Measurements from ENCODE around the gene UTP4.
A peak's percentile ranks its signal among the peaks of the same experiment; 100 is the strongest.

The UTP4 gene

GRCh38 chr16:69132424-69133252 lies at the start of gene UTP4, which contains the start of gene CHTF8:
Gene UTP4 (plus strand): TSS chr16:69132649. CDS start chr16:69133460, 811 bp downstream.
Gene CHTF8 (minus strand): TSS chr16:69132588. CDS start chr16:69121458, 11,130 bp downstream.
- peak within 1 kb of the TSS; percentile 93 for H3K27ac ChIP-seq
- H3K36me3 ChIP-seq (replicated peaks) = peaks cover 13% of the 10 kb centered on the region
- H3K4me3 ChIP-seq (ENCODE audit: low read depth, low read length) = peak within 1 kb of the TSS; percentile 95
- TF ChIP-seq CTCF (IDR thresholded peaks at IDR 0.05; ENCODE audit: low read depth, low read length, missing control alignments) = no peak
- peak; percentile 68 for DNase-seq
- H3K27me3 ChIP-seq (replicated peaks) = no peaks in the 10 kb centered on the region
- in situ Hi-C loops (cut with HindIII; ENCODE audit: low pct_ligation_motif_present, low sequenced_read_pairs) = no loop called here

GRCh38 chr16:69083306-69083941 lies 49.0 kb upstream of the UTP4 start:
- no peak overlapping the region for H3K4me3 ChIP-seq (ENCODE audit: low read depth, low read length)
- in situ Hi-C loops (cut with HindIII; ENCODE audit: low pct_ligation_motif_present, low sequenced_read_pairs) = no loop called here
- H3K27me3 ChIP-seq (replicated peaks) = no peaks in the 10 kb centered on the region
- TF ChIP-seq CTCF (IDR thresholded peaks at IDR 0.05; ENCODE audit: low read depth, low read length, missing control alignments) = peak; percentile 38
- DNase-seq = no peak
- H3K36me3 ChIP-seq (replicated peaks) = no peaks in the 10 kb centered on the region
- H3K27ac ChIP-seq = no peak overlapping the region

GRCh38 chr16:69084289-69084688 lies 48.2 kb upstream of the UTP4 start:
- peak; percentile 60 for DNase-seq
- in situ Hi-C loops (cut with HindIII; ENCODE audit: low pct_ligation_motif_present, low sequenced_read_pairs) = no loop called here

GRCh38 chr16:69085032-69085695 lies 47.3 kb upstream of the UTP4 start:
- H3K4me3 ChIP-seq (ENCODE audit: low read depth, low read length) = no peak overlapping the region
- no peak overlapping the region for H3K27ac ChIP-seq
- TF ChIP-seq CTCF (IDR thresholded peaks at IDR 0.05; ENCODE audit: low read depth, low read length, missing control alignments) = no peak
- in situ Hi-C loops (cut with HindIII; ENCODE audit: low pct_ligation_motif_present, low sequenced_read_pairs) = no loop called here
- no peaks in the 10 kb centered on the region for H3K36me3 ChIP-seq (replicated peaks)
- no peak for DNase-seq
- H3K27me3 ChIP-seq (replicated peaks) = no peaks in the 10 kb centered on the region

More at GRCh38 chr16:69084289-69084688, 48.2 kb upstream of the UTP4 start:
- Histone ChIP-seq H3K27me3 (replicated peaks) (no peaks in the 10 kb centered on the region), H3K4me3 (ENCODE audit: low read depth, low read length) (no peak overlapping the region), H3K36me3 (replicated peaks) (no peaks in the 10 kb centered on the region), H3K27ac (no peak overlapping the region)
- no peak for TF ChIP-seq CTCF (IDR thresholded peaks at IDR 0.05; ENCODE audit: low read depth, low read length, missing control alignments)

- in situ Hi-C loops (cut with HindIII; ENCODE audit: low pct_ligation_motif_present, low sequenced_read_pairs) = no loop called here
- no peak for TF ChIP-seq CTCF (IDR thresholded peaks at IDR 0.05; ENCODE audit: low read depth, low read length, missing control alignments)
- no peak overlapping the region for H3K4me3 ChIP-seq (ENCODE audit: low read depth, low read length)
- no peak for DNase-seq
- H3K27ac ChIP-seq = no peak overlapping the region
- no peaks in the 10 kb centered on the region for H3K36me3 ChIP-seq (replicated peaks)
- H3K27me3 ChIP-seq (replicated peaks) = no peaks in the 10 kb centered on the region
Measured at GRCh38 chr16:69087161-69087581, 45.3 kb upstream of the UTP4 start.

Data from brain microvascular endothelial cell (primary cell).